Neuronal stem cell (in vitro differentiated cells): ENCODE measurements around the gene ARHGEF28.

ENCODE experiments used
- DNase-seq: peaks from one replicate; pipeline ENCODE4 v3.0.0-alpha.2; 2013; ENCODE audit warnings: low spot score
- H2AFZ ChIP-seq: one replicate; pipeline ENCODE4 v1.6.1; 2013; ENCODE audit warnings: mild to moderate bottlenecking, low read length, inconsistent platforms
- H2AK5ac ChIP-seq: 2 replicates; pipeline ENCODE4 v1.6.1; 2013; ENCODE audit warnings: low read depth, mild to moderate bottlenecking, inconsistent platforms, low read length, moderate library complexity, mixed read lengths
- H2BK120ac ChIP-seq: 2 replicates; pipeline ENCODE4 v1.6.1; 2013; ENCODE audit warnings: low read depth, mild to moderate bottlenecking, inconsistent platforms, low read length, moderate library complexity, mixed read lengths
- H2BK12ac ChIP-seq: one replicate; pipeline ENCODE4 v1.6.1; 2013; ENCODE audit warnings: low read length, inconsistent platforms
- H2BK15ac ChIP-seq: 2 replicates; pipeline ENCODE4 v1.6.1; 2013; ENCODE audit warnings: mild to moderate bottlenecking, low read length, inconsistent platforms, mixed read lengths
- H2BK5ac ChIP-seq: one replicate; pipeline ENCODE4 v1.6.1; 2013; ENCODE audit warnings: inconsistent platforms, mild to moderate bottlenecking, low read length, moderate library complexity
- H3K14ac ChIP-seq: one replicate; pipeline ENCODE4 v1.6.1; 2013; ENCODE audit warnings: low read length, inconsistent platforms
- H3K18ac ChIP-seq: 2 replicates; pipeline ENCODE4 v1.6.1; 2013; ENCODE audit warnings: low read length, inconsistent platforms
- H3K23ac ChIP-seq: 2 replicates; pipeline ENCODE4 v1.6.1; 2013; ENCODE audit warnings: low read depth, mild to moderate bottlenecking, mixed read lengths, low read length, inconsistent platforms; ENCODE audit not compliant: poor library complexity
- H3K27ac ChIP-seq: replicated peaks from 3 replicates; pipeline ENCODE4 v1.5.1; 2013; ENCODE audit warnings: low read length, inconsistent platforms
- H3K27me3 ChIP-seq, 3 experiments: 2 replicates each; pipeline ENCODE4 v1.6.1; 2013; ENCODE audit warnings: low read length in 3 of 3, mild to moderate bottlenecking in 2 of 3, inconsistent platforms in 1 of 3, low read depth in 1 of 3, mixed read lengths in 1 of 3, moderate library complexity in 1 of 3; ENCODE audit not compliant: control insufficient read depth in 3 of 3, insufficient read depth in 3 of 3
- H3K36me3 ChIP-seq, 2 donors: replicated peaks in 1 of 2; 2 replicates each; pipeline ENCODE4 v1.6.1; 2013; ENCODE audit warnings: low read length in 2 of 2; ENCODE audit not compliant: control insufficient read depth in 2 of 2, insufficient read depth in 2 of 2
- H3K4ac ChIP-seq: 2 replicates; pipeline ENCODE4 v1.6.1; 2013; ENCODE audit warnings: inconsistent platforms, mild to moderate bottlenecking, low read length, moderate library complexity
- H3K4me1 ChIP-seq, 2 donors: 1 replicate in 1 of 2; 2 replicates in 1 of 2; pipeline ENCODE4 v1.6.1; 2013; ENCODE audit warnings: low read length in 2 of 2, low read depth in 1 of 2; ENCODE audit not compliant: control insufficient read depth in 2 of 2, insufficient read depth in 1 of 2
- H3K4me2 ChIP-seq: one replicate; pipeline ENCODE4 v1.6.1; 2013; ENCODE audit warnings: mild to moderate bottlenecking, low read length, inconsistent platforms; ENCODE audit not compliant: insufficient read depth, poor library complexity, severe bottlenecking
- H3K4me3 ChIP-seq, 2 donors: 2 replicates each; pipeline ENCODE4 v1.5.1; 2013; ENCODE audit warnings: low read length in 2 of 2, mild to moderate bottlenecking in 2 of 2, inconsistent platforms in 1 of 2, moderate library complexity in 1 of 2
- H3K79me1 ChIP-seq: one replicate; pipeline ENCODE4 v1.6.1; 2013; ENCODE audit warnings: low read depth, mild to moderate bottlenecking, inconsistent platforms, low read length, moderate library complexity
- H3K9ac ChIP-seq: one replicate; pipeline ENCODE4 v1.6.1; 2013; ENCODE audit warnings: mild to moderate bottlenecking, low read depth, low read length, inconsistent platforms; ENCODE audit not compliant: poor library complexity
- H3K9me3 ChIP-seq, 2 donors: replicated peaks in 1 of 2; 2 replicates each; pipeline versions ENCODE3 to v1.6.1; 2013; ENCODE audit warnings: low read length in 2 of 2, mild to moderate bottlenecking in 2 of 2, inconsistent platforms in 1 of 2, low read depth in 1 of 2, mixed read lengths in 1 of 2, moderate library complexity in 1 of 2; ENCODE audit not compliant: control insufficient read depth in 2 of 2, insufficient read depth in 1 of 2
- H4K8ac ChIP-seq: one replicate; pipeline ENCODE4 v1.6.1; 2013; ENCODE audit warnings: low read depth, mild to moderate bottlenecking, inconsistent platforms, low read length, moderate library complexity
- H4K91ac ChIP-seq: one replicate; pipeline ENCODE4 v1.6.1; 2013; ENCODE audit warnings: low read length, low read depth, mild to moderate bottlenecking, inconsistent platforms; ENCODE audit not compliant: poor library complexity
- WGBS, 2 donors: extraction: QIAGEN DNeasy Blood & Tissue Kit; methylation state at CpG; one replicate each; pipeline ENCODE4 v1.1.7; 2013; ENCODE audit warnings: missing lambda C conversion rate in 2 of 2, mixed read lengths in 1 of 2; ENCODE audit not compliant: insufficient read length in 2 of 2, insufficient replicate concordance in 1 of 2; ENCODE audit errors: extremely low coverage in 2 of 2; 5-methylcytosine and 5-hydroxymethylcytosine counted together

ARHGEF28 gene

GRCh38 chr5:73668486-73669111, 42.6 kb downstream of the ARHGEF28 start:
- Histone ChIP-seq H3K4ac (no peak overlapping the region), H2BK5ac (no peak overlapping the region), H4K91ac (no peak overlapping the region), H4K8ac (no peak overlapping the region), H3K18ac (no peak overlapping the region), H3K23ac (no peak overlapping the region), H3K36me3 (no peaks in the 10 kb centered on the region), H2AFZ (no peak overlapping the region), H3K9ac (no peak overlapping the region), H3K79me1 (no peaks in the 10 kb centered on the region), H3K14ac (no peak overlapping the region), H2AK5ac (no peak overlapping the region), H3K4me1 (no peaks in the 10 kb centered on the region), H3K9me3 (no peaks in the 10 kb centered on the region), H3K4me2 (no peak overlapping the region), H3K27me3 (no peaks in the 10 kb centered on the region), H2BK12ac (no peak overlapping the region), H2BK120ac (no peak overlapping the region), H3K4me3 (no peak overlapping the region), H3K27ac (no peak overlapping the region), H2BK15ac (no peak overlapping the region)
- DNase-seq = no peak
- WGBS, 2 donors = no CpG with 5 or more reads among the region's 3 CpGs

- no peak overlapping the region for H2BK15ac ChIP-seq
- H4K91ac ChIP-seq = no peak overlapping the region
- WGBS, 2 donors = no CpG with 5 or more reads among the region's 3 CpGs
- no peak overlapping the region for H2BK5ac ChIP-seq
- H3K36me3 ChIP-seq = no peaks in the 10 kb centered on the region
- no peak overlapping the region for H3K18ac ChIP-seq
- no peak overlapping the region for H3K4ac ChIP-seq
- H2BK120ac ChIP-seq = no peak overlapping the region
- no peak for DNase-seq
- no peak overlapping the region for H3K4me3 ChIP-seq
- H3K27me3 ChIP-seq = no peaks in the 10 kb centered on the region
- no peak overlapping the region for H2AFZ ChIP-seq
- no peak overlapping the region for H3K27ac ChIP-seq
- H3K4me2 ChIP-seq = no peak overlapping the region
- no peak overlapping the region for H2AK5ac ChIP-seq
- H3K9ac ChIP-seq = no peak overlapping the region
- no peak overlapping the region for H2BK12ac ChIP-seq
- H3K4me1 ChIP-seq = no peaks in the 10 kb centered on the region
- no peaks in the 10 kb centered on the region for H3K79me1 ChIP-seq
- H3K9me3 ChIP-seq = no peaks in the 10 kb centered on the region
- H4K8ac ChIP-seq = no peak overlapping the region
- no peak overlapping the region for H3K14ac ChIP-seq
- H3K23ac ChIP-seq = no peak overlapping the region
Measured at GRCh38 chr5:73670731-73671130, 44.7 kb downstream of the ARHGEF28 start.

GRCh38 chr5:73672132-73672531, 46.1 kb downstream of the ARHGEF28 start:
- no peak for DNase-seq
- no peaks in the 10 kb centered on the region for H3K36me3 ChIP-seq
- no peak overlapping the region for H2BK120ac ChIP-seq
- no peak overlapping the region for H2BK5ac ChIP-seq
- H3K23ac ChIP-seq = no peak overlapping the region
- H3K18ac ChIP-seq = no peak overlapping the region
- H3K9ac ChIP-seq = no peak overlapping the region
- no peaks in the 10 kb centered on the region for H3K79me1 ChIP-seq
- no peaks in the 10 kb centered on the region for H3K4me1 ChIP-seq
- H3K4ac ChIP-seq = no peak overlapping the region
- H3K14ac ChIP-seq = no peak overlapping the region
- H4K91ac ChIP-seq = no peak overlapping the region
- no peak overlapping the region for H2AK5ac ChIP-seq
- no peak overlapping the region for H2BK15ac ChIP-seq
- no peak overlapping the region for H3K27ac ChIP-seq
- H2AFZ ChIP-seq = no peak overlapping the region
- no peaks in the 10 kb centered on the region for H3K27me3 ChIP-seq
- no CpG with 5 or more reads among the region's 2 CpGs for WGBS, 2 donors
- no peak overlapping the region for H3K4me2 ChIP-seq
- H2BK12ac ChIP-seq = no peak overlapping the region
- H4K8ac ChIP-seq = no peak overlapping the region
- H3K4me3 ChIP-seq = no peak overlapping the region
- no peaks in the 10 kb centered on the region for H3K9me3 ChIP-seq

GRCh38 chr5:73673161-73673591, 47.2 kb downstream of the ARHGEF28 start:
- Histone ChIP-seq H2BK120ac (no peak overlapping the region), H3K9me3 (no peaks in the 10 kb centered on the region), H3K9ac (no peak overlapping the region), H2BK12ac (no peak overlapping the region), H3K14ac (no peak overlapping the region), H3K4me1 (no peaks in the 10 kb centered on the region), H3K18ac (no peak overlapping the region), H3K27ac (no peak overlapping the region), H3K4me2 (no peak overlapping the region), H2BK15ac (no peak overlapping the region), H2BK5ac (no peak overlapping the region), H3K4me3 (no peak overlapping the region), H3K27me3 (no peaks in the 10 kb centered on the region), H2AK5ac (no peak overlapping the region), H4K8ac (no peak overlapping the region), H3K79me1 (no peaks in the 10 kb centered on the region), H3K4ac (no peak overlapping the region), H3K36me3 (no peaks in the 10 kb centered on the region), H4K91ac (no peak overlapping the region), H2AFZ (no peak overlapping the region), H3K23ac (no peak overlapping the region)
- DNase-seq = no peak
